Activated gamma-delta T cell (primary cell): ENCODE data around the gene CLPTM1L.
"Not testable (repeated sequence)": the region's sequence is repeated elsewhere in the genome, so short reads cannot be mapped to it uniquely, and the experiment has no call there.

Experiments used
- DNase-seq: peaks from one replicate; lab custom pipeline; 2025; lab: John Stamatoyannopoulos, UW

Gene CLPTM1L

DNA sequence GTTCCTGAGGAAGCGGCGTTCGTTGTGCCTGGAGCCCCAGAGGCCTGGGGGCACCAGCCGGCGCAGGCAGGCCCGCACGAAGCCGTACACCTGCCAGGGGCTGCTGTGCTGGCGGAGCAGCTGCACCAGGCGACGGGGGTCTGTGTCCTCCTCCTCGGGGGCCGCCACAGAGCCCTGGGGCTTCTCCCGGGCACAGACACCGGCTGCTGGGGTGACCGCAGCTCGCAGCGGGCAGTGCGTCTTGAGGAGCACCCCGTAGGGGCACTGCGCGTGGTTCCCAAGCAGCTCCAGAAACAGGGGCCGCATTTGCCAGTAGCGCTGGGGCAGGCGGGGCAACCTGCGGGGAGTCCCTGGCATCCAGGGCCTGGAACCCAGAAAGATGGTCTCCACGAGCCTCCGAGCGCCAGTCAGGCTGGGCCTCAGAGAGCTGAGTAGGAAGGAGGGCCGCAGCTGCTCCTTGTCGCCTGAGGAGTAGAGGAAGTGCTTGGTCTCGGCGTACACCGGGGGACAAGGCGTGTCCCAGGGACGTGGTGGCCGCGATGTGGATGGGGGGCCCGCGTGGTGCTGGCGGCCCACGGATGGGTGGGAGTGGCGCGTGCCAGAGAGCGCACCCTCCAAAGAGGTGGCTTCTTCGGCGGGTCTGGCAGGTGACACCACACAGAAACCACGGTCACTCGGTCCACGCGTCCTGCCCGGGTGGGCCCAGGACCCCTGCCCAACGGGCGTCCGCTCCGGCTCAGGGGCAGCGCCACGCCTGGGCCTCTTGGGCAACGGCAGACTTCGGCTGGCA lies 51.3 kb downstream of the CLPTM1L start:
- no peak for DNase-seq

DNA sequence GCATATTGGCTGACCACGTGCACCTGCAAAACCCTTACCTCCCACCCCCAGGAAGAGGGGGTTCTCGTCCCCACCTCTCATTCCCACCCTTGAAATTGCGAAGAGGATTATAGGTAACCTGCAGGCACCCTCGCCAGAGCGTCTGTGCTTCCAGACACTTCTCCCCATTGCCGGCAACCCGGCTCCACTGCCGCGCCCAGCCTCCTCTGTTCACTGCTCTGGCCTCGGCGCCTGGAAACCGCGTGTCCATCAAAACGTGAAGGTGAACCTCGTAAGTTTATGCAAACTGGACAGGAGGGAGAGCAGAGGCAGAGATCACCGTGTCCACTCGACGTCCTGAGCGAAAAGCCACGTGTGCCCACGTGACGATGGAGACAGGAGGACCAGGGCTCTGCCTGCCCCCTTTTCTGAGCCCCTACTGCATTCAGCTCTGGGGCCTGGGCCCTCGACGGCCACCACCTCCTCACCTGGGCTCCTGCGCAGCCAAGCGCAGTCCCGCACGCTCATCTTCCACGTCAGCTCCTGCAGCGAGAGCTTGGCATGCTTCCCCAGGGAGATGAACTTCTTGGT lies 52.0 kb downstream of the CLPTM1L start:
- no peak for DNase-seq

DNA sequence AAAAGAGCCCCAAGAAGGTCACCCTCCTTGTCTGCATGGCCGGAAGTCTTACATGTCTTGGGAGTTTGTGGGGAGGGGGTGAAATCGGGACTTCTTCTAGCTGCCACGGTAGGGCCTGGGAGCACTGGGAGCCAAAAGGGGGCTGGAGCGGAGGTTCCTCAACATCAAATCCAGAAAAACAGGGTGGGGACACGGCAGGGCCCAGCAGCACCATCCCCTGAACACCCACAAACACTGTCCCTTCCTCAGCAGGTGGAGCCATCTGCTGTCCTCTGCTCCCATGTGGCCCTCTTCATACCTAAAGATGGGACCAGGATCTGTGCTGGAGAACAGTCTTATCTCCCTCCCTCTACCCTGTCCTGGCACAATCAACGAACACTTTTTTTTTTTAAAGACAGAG lies 52.8 kb downstream of the CLPTM1L start:
- no peak for DNase-seq

DNA sequence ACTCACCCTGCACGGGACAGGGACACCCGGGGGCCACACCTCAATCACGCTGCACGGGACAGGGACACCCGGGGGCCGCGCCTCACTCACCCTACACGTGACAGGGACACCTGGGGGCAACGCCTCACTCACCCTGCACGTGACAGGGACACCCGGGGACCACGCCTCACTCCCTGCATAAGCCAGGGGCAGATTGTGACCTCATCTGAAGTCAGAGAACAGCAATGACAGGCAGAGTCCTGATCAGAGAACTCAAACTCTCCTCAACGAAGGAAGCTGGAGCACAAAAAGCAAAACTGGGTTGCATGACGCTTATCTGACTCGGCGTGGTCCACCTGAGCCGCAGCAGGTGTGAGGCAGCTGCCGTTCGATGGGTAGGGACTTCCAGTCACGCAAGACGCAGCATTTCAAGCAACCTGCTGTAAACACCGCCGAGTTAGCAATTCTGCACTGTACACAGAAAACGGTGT lies 53.3 kb downstream of the CLPTM1L start:
- no peak for DNase-seq

DNA sequence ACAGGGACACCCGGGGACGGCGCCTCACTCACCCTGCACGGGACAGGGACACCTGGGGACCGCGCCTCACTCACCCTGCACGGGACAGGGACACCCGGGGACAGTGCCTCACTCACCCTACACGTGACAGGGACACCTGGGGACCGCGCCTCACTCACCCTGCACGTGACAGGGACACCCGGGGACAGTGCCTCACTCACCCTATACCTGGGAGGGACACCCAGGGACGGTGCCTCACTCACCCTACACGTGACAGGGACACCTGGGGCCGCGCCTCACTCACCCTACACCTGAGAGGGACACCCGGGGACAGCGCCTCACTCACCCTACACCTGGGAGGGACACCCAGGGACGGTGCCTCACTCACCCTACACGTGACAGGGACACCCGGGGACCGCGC lies 53.9 kb downstream of the CLPTM1L start:
- DNase-seq: not testable (repeated sequence)

DNA sequence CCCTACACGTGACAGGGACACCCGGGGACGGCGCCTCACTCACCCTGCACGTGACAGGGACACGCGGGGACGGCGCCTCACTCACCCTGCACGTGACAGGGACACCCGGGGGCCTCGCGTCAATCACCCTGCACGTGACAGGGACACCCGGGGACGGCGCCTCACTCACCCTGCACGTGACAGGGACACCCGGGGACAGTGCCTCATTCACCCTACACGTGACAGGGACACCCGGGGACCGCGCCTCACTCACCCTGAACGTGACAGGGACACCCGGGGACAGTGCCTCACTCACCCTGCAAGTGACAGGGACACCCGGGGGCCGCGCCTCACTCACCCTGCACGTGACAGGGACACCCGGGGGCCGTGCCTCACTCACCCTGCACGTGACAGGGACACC lies 55.3 kb downstream of the CLPTM1L start:
- not testable (repeated sequence) for DNase-seq

DNA sequence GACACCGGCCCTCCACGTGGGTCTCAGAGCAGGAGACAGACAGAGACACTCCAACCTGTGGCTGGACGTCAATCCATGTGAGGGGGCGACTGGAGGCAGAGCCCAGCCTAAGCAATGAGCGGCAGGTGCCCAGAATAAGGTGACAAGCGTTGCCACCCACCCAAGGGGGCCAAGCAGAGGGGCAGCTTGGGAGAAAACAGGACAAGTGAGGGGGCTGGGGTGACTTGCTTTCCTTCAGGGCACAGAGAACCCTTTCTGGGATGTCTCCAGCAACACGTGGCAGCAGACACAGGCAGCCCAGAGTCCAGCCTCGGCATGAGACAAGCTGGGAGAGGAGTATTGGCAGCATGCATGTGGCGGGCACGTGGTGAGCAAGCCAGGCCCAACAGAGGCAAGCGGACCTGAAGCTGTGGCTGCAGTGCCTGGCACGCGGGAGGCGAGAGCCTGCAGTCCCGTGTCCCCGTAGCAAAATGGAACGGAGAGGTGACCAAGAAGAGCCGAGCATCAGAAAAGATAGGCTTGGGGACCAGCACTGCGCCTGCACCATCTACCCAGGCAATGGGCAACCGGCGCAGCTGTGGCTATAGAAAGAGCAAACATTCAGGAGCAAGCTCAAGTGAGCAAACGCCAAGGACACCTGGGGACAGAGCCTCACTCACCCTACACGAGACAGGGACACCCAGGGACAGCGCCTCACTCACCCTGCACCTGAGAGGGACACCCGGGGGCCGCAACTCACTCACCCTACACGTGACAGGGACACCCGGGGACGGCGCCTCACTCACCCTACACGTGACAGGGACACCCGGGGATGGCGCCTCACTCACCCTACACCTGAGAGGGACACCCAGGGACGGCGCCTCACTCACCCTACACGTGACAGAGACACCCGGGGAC lies 56.2 kb downstream of the CLPTM1L start:
- DNase-seq: no peak

DNA sequence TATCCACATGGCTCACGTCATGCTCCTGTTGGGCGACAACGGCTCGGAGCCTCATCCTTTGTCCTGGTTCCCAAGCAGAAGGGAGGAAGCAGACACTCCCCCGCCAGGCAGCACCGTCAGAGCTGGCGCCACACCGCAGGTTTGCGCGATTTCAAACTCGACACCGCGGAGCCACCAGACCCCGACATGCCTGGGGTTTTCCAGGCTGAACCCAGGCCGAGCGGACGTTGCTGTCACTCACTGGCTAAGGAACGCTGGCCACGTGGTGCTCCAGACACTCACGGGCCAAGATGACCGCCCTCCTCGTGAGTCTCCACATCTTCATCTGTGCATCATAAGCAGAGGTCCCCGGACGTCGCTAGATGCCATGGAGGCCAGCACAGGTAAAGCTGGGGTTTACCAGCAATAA lies 59.0 kb downstream of the CLPTM1L start:
- DNase-seq: no peak

DNA sequence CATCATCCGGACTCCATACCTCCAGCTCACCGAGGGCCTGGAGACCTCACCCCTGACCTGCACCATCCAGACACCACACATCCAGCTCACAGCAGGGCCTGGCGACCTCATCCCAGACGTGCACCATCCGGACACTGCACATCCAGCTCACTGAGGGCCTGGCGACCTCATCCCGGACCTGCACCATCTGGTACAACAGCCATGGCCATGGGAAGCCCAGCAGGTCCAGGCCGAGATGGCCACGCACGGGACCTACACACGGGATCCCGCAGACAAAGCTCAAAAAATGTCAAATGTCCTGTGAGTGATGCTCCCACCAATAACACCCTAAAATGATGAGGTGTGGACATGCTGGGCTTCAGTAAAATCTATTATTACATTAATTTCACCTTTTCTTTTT lies 59.8 kb downstream of the CLPTM1L start:
- DNase-seq: no peak

DNA sequence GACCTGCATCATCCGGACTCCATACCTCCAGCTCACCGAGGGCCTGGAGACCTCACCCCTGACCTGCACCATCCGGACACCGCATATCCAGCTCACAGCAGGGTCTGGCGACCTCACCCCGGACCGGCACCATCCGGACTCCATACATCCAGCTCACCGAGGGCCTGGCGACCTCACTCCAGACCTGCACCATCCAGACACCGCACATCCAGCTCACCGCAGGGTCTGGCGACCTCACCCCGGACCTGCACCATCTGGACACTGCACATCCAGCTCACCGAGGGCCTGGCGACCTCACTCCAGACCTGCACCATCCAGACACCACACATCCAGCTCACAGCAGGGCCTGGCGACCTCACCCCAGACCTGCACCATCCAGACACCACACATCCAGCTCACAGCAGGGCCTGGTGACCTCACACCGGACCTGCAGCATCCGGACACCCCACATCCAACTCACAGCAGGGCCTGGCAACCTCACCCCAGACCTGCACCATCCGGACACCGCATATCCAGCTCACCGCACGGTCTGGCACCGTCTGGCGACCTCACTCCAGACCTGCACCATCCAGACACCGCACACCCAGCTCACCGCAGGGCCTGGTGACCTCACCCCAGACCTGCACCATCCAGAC lies 60.4 kb downstream of the CLPTM1L start:
- not testable (repeated sequence) for DNase-seq

DNA sequence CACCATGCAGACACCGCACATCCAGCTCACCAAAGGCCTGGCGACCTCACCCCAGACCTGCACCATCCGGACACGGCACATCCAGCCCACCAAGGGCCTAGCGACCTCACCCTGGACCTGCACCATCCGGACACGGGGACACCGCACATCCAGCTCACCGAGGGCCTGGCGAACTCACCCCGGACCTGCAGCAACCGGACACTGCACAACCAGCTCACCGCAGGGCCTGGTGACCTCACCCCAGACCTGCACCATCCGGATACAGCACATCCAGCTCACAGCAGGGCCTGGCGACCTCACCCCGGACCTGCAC lies 61.2 kb downstream of the CLPTM1L start:
- not testable (repeated sequence) for DNase-seq

DNA sequence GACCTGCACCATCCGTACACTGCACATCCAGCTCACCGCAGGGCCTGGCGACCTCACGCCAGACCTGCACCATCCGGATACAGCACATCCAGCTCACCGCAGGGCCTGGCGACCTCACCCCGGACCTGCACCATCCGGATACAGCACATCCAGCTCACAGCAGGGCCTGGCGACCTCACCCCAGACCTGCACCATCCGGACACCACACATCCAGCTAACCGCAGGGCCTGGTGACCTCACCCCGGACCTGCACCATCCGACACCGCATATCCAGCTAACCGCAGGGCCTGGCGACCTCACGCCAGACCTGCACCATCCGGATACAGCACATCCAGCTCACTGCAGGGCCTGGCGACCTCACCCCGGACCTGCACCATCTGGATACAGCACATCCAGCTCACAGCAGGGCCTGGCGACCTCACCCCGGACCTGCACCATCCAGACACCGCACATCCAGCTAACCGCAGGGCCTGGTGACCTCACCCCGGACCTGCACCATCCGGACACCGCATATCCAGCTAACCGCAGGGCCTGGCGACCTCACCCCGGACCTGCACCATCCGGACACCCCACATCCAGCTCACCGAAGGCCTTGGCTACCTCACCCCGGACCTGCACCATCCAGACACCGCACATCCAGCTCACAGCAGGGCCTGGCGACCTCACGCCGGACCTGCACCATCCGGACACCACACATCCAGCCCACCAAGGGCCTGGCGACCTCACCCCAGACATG lies 61.7 kb downstream of the CLPTM1L start:
- DNase-seq: not testable (repeated sequence)

DNA sequence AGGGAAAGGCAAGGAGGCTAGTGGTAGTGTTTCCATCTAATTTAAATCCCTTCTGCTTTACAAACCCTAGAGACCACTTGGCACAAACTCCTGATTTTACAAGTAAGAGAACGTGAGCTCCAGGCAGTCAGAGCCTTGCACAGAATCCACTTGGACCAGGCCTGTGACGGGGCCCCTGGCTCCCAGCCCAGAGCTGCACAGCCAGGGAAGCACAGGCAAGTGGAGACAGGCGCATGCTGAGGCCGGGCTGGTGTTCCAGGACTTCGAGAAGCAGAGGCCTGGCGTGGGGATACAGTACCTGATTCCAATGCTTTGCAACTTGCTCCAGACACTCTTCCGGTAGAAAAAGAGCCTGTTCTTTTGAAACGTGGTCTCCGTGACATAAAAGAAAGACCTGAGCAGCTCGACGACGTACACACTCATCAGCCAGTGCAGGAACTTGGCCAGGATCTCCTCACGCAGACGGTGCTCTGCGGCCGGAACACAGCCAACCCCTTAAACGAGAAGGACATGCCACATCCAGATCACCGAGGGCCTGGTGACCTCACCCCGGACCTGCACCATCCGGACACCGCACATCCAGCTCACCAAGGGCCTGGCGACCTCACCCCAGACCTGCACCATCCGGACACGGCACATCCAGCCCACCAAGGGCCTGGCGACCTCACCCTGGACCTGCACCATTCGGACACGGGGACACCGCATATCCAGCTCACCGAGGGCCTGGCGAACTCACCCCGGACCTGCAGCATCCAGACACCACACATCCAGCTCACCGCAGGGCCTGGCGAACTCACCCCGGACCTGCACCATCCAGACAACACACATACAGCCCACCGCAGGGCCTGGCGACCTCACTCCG lies 62.5 kb downstream of the CLPTM1L start:
- DNase-seq: no peak

DNA sequence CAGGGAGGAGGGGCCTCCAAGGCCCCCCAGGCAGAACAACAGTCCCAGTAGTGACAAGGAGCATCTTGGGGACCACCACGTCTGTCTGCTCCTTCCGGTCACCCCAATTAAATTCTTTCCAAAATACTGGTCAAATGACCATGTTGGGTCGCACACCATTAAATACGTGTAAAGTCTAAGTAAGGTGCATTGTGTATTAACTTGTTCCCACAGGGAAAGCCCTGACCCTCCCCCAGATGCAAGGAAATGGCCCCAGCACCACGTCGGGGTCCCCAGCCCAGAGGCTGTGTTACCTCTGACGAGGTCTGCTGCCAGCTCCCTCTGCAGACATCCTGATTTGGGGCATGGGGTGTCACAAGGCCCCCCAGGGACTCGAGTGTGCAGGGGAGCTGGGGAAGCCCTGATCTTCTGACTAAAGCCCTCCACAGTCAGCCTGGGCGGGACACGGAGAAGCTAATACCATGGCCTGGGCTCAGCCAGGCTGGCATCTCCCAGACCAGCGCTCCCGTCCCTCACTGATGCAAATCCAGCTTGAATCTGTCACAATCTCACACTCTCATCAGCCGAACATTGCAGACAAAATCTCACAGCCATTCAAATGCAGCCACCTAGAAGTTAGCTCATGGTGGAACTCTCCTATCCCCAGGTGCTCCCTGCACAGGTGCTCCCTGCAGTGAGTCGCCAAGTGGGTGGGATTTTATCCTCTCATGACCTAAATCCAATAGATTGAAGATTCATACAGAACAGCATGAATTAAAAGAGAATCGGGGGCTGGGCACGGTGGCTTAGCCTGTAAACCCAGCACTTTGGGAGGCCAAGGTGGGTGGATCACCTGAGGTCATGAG lies 63.6 kb downstream of the CLPTM1L start:
- DNase-seq: no peak

DNA sequence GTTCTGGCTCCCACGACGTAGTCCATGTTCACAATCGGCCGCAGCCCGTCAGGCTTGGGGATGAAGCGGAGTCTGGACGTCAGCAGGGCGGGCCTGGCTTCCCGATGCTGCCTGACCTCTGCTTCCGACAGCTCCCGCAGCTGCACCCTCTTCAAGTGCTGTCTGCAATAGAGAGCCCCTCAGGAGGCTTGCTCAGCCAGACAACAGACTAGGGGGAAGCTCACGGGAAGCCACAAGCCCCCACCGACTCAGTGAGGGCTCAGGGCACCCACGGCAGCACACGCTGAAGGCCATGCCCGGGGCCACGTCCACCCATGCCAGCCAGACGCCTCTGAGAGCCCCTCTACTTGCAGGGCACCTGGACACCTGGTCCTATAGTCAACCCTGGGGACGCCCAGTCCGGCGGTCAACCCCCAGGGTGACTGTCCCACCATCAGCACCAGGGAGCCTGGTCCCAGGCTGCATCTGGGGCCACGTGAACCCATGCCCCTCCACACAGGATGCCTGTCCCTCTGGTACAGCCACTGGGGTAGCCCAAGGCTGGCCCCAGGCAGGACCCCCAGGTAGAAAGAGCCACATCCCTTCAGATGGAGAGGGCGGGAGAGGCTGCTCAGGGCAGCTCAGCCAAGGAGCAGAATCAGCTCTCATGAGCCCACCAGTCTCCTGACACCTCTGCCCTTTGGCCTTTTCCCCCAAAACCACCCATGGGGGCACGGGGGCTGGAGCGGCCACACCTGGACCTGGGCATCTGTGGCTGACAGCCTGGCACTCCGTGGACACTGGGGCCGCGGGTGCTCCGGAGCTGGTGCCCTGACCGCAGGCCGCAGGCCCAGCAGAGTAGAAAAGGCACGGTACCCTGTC lies 64.5 kb downstream of the CLPTM1L start:
- DNase-seq: no peak

DNA sequence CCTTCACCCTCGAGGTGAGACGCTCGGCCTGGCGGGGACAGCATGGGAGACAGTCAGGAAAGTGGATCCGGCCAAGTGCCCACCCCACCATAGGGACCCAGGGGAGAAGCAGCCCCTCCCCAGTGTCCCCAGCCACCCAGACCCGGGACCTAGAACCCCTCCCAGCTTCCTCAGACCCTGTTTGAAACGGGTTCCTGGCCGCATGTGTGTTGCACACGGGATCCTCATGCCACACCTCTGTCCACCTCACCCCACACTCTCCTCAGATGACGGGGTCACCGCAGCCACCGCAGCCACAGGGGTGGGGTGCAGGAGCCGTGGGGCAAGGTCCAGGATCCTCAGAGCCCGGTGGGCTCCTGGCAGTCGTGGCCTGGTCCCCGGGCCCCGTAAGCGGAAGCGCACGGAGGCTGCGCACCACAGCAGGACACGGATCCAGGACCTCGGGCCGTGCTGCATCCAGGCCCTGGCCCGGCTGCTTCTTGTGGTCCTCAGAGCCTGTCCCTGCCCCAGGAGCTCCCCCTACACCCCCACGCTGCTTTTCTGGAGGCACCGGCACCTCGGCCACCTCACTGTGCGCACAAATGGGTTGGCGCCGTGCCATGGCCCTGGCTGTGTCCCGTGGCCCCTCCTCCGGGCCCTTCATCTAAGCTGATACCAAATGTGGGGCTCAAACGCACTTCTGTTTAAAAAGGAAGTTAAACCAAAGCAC lies 65.3 kb downstream of the CLPTM1L start:
- DNase-seq: no peak

DNA sequence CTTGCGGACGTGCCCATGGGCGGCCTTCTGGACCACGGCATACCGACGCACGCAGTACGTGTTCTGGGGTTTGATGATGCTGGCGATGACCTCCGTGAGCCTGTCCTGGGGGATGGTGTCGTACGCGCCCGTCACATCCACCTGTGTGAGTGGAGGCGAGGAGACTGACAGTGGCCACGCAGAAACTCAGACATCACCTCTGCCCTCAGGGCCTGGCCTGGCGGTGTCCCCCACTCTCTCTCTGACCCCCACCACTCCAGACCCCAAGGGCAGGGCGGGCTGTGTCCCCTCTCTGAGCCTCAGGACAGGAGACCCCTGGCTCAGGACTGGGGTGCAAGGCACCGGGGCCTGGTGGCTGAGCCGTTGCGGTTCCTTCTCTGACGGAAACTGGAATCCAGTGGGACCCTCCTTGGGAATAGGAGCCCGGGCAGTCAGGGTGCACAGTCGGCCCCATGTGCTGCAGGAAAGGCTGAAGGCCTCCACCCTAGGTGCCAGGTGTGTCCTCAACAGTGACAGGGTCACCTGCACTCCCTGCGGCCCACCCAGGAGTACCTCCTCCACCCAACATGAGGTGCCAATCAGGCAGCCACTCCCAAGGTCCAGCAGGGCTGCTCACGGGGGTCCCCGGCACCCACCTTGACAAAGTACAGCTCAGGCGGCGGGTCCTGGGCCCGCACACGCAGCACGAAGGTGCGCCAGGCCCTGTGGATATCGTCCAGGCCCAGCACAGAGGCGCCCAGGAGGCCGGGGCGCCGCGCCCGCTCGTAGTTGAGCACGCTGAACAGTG lies 66.0 kb downstream of the CLPTM1L start:
- no peak for DNase-seq
